Stimulated activated CD4-positive, alpha-beta T cell treated with anti-CD3 and anti-CD28 coated beads, TNF-alpha, amount 100 ng/mL, for 24 hours (primary cell): Measurements from ENCODE around the gene SRGAP1.

Source experiments
- DNase-seq, 3 experiments: peaks; one replicate each; pipeline ENCODE4 v3.0.0-alpha.2; 2020; ENCODE audit warnings: low read depth in 3 of 3

SRGAP1 gene

GRCh38 chr12:63844391-63845341 lies at the start of gene SRGAP1:
SRGAP1 (plus strand) TSS chr12:63844700; CDS start chr12:63844817, 117 bp downstream.
- DNase-seq, result no peak

- DNase-seq, result no peak
Observed at GRCh38 chr12:63795032-63795687, 49.3 kb upstream of the SRGAP1 start.

GRCh38 chr12:63795944-63796343 lies 48.6 kb upstream of the SRGAP1 start:
- DNase-seq, result no peak

GRCh38 chr12:63802012-63802608 lies 42.4 kb upstream of the SRGAP1 start:
- DNase-seq, result no peak

- no peak for DNase-seq
Observed at GRCh38 chr12:63804746-63805145, 39.8 kb upstream of the SRGAP1 start.

- DNase-seq, result no peak
Observed at GRCh38 chr12:63805704-63806672, 38.5 kb upstream of the SRGAP1 start.

GRCh38 chr12:63808631-63809030 lies 35.9 kb upstream of the SRGAP1 start:
- DNase-seq, result no peak

GRCh38 chr12:63809566-63809965 lies 34.9 kb upstream of the SRGAP1 start:
- DNase-seq, result no peak

GRCh38 chr12:63811334-63811733 lies 33.2 kb upstream of the SRGAP1 start:
- DNase-seq, result no peak

GRCh38 chr12:63811755-63812154 lies 32.7 kb upstream of the SRGAP1 start:
- DNase-seq, result no peak

- DNase-seq, result no peak
Observed at GRCh38 chr12:63814146-63814772, 30.2 kb upstream of the SRGAP1 start.

GRCh38 chr12:63815482-63815852 lies 29.0 kb upstream of the SRGAP1 start:
- DNase-seq, result no peak

- DNase-seq, result no peak
Observed at GRCh38 chr12:63816031-63816430, 28.5 kb upstream of the SRGAP1 start.

- no peak for DNase-seq
Observed at GRCh38 chr12:63820427-63820826, 24.1 kb upstream of the SRGAP1 start.

- DNase-seq, result no peak
Observed at GRCh38 chr12:63821781-63822251, 22.7 kb upstream of the SRGAP1 start.

- no peak for DNase-seq
Observed at GRCh38 chr12:63822352-63822751, 22.1 kb upstream of the SRGAP1 start.

GRCh38 chr12:63823040-63823439 lies 21.5 kb upstream of the SRGAP1 start:
- no peak for DNase-seq

GRCh38 chr12:63826006-63826585 lies 18.4 kb upstream of the SRGAP1 start:
- no peak for DNase-seq

GRCh38 chr12:63828867-63829266 lies 15.6 kb upstream of the SRGAP1 start:
- DNase-seq, result no peak

- no peak for DNase-seq
Observed at GRCh38 chr12:63836046-63836445, 8.5 kb upstream of the SRGAP1 start.
